NCI-H2227 (cell line): ENCODE results near the gene KISS1.

Source experiments
- DNase-seq: peaks from one replicate; lab custom pipeline; 2025; ENCODE audit not compliant: unreplicated experiment; lab: John Stamatoyannopoulos, UW

The KISS1 gene

DNA sequence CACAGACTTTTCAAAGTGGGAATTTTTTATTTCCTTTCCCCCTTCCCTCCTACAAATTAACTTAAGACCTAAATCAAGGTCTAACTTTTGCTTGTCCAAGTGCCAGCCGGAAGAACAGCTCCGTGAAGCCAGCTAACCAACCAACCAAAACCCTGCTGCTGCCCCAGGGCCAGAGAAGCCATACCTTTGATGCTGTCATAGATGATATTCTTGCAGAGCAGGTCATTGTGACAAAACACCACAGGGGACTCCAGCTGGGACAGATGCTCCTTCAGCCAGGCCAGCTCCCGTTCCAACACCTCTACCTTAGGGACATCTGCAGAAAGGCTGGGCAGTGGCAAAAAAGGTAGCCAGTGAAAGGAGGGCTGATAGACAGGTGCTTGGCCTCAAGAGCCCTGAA, 55.2 kb downstream of the KISS1 start:
- DNase-seq, result no peak
